CD4-positive, alpha-beta T cell treated with Interleukin-15 for 1 hour (primary cell): ENCODE data around the gene ELOVL4.

Experiments
- DNase-seq: peaks from one replicate; pipeline ENCODE4 v3.0.0-alpha.2; 2020

Gene ELOVL4

DNA sequence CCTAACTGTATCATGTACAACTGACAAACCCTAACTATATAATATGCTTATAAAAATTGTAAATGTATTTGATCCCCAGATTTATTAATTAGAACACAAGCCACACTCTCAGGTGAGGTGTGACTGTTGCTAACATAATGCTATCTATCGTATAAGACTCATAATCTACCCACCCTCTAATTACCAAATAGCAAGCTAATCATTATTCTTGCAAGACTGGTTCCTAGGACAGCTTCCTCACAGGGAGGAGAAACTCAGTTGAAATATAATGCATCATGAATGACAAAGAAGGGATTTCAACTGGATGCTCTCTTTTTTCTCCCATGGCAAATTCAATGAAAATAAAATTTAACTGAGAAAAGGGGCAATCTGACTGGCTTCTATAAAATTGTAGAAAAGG is 35.4 kb downstream of the ELOVL4 start:
- no peak for DNase-seq

DNA sequence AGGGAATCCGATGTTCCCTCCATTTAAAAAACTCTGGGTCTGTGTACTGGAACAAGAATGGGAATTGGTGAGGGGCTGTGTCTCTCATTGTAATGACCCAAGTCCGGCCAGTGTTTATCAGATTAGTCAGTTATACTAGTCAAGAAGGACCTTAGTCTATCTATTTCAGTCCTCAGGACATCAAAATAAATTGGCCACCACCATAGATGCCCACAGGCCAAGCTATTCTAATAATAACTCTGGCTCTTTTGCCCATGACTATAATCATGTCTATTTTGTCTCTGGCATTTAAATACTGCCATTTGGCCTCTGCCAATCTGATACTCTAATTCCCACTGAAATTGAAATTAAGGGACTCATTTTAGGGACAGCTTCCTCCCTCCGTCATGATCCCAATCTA is 37.8 kb downstream of the ELOVL4 start:
- DNase-seq = no peak

- no peak for DNase-seq
These were observed 45.3 kb downstream of the ELOVL4 start for GRCh38 chr6:79902046-79902445.

GRCh38 chr6:79898076-79898475 is 49.3 kb downstream of the ELOVL4 start:
- no peak for DNase-seq

GRCh38 chr6:79896075-79896449 is 51.3 kb downstream of the ELOVL4 start:
- DNase-seq = no peak

DNA sequence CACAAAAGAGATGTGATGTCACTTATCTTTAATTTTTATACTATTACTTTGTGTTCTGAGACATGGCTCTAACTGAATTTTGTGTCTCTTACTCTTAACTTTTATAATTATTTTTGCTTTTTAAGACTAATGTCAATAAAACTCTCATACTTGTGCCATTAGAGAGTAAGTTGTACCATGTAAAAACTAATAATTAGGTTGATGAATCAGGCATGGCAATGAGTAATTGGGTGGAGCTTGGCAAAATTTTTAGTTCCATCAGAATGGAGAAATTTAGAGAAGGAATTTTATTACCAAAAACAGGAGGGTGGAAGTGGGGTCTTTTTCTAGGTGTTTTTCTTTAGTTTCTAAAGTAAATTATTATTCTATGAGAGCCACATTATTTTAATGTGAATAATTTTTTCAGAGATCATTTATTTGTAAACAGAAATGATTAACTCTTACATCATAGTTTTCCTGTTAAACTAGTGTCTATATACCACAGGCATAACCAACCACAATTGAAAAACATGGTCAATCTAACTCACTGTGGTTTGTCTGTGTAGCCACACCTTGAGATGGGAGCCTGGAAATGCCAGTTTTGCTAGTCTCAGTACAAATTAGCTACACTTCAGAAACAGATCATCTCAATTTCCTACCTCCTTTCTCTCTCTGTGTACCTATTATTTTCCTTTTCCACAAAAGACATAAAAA is 51.8 kb downstream of the ELOVL4 start:
- DNase-seq = no peak

DNA sequence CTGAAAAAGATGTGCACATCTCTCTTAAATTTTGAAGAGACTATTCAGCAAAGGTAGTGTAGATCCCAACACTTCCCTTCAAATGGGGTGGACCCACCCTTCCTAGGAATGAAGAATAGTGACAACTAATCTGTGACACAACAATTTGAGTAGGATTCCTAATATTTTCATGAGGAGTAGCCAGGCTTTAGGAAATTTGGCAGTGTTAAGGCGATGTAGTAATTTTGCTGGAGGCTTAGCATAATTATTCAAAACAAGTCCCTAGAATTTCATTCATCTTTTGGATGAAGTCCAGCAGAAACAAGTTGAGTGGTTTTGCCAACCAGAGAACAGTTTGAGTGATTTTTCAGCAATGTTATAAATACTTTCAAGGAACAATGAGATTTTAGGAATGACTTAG is 52.4 kb downstream of the ELOVL4 start:
- no peak for DNase-seq

DNA sequence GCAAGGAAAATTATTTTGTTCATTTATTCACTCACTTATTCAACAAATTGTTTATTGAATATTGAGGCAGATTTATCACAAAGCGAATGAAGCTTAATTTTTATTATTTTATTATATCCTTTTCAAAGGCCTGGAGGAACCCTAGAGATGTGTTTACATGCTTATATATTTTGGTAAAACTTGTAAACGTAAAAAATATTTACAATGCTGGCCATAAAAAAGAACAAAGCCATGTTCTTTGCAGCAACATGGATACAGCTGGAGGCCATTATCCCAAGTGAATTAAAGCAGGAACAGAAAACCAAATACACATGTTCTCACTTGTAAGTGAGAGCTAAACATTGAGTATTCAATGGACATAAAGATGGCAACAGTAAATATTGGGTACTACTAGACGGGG is 58.8 kb downstream of the ELOVL4 start:
- no peak for DNase-seq

GRCh38 chr6:79878142-79878748 is 69.1 kb downstream of the ELOVL4 start:
- no peak for DNase-seq

DNA sequence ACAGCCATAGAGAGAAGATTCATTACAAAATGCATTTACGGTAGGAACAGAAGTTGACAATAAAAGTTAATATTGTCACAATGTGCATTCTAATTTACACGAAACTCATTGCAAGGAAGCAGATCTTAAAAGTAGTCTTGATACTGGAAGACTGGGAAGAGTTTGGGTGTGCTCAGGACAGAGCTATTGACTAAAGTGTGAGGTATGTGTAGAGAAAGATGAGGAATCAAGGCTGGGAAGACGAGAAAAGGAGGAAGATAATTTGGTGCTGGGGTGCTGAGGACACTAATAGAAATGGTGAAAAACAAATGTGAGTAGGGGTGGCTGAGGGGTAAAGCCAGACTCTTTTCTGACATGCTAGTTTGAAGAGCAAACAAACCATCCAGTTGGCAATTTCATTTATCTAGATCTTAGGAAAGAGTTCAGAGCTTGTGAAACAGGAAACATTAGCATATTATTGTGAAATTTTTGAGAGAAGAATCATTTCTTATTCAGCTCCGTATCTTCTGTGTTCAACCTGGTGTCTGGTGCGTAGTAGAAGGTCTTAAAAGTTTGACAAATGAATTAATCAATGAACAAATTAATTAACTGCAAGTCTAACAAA is 72.7 kb downstream of the ELOVL4 start:
- DNase-seq = no peak

- DNase-seq = no peak
These were observed 74.4 kb downstream of the ELOVL4 start for GRCh38 chr6:79872986-79873385.

- no peak for DNase-seq
These were observed 75.0 kb downstream of the ELOVL4 start for GRCh38 chr6:79872303-79872702.

GRCh38 chr6:79869600-79870084 is 77.7 kb downstream of the ELOVL4 start:
- DNase-seq = peak; percentile 76

- no peak for DNase-seq
These were observed 78.2 kb downstream of the ELOVL4 start for GRCh38 chr6:79869184-79869583.

GRCh38 chr6:79868098-79868722 is 79.1 kb downstream of the ELOVL4 start:
- no peak for DNase-seq
